Lower lobe of right lung (tissue), 2 donors: ENCODE data around the gene CACNG8. TPM values are rescaled to one million over a fixed set of nuclear protein-coding genes. Genes with fewer than 3 reads are reported as not detected.

Experiments used
- ATAC-seq, 2 donors: fragments of 200-7000 bp; cut with Tn5 transposase; one replicate each; pipeline ENCODE4 v1.9.1; 2020 to 2022; ENCODE audit warnings: mild to moderate bottlenecking in 2 of 2, moderate library complexity in 2 of 2
- DNase-seq: peaks from one replicate; pipeline ENCODE4 v3.0.0-alpha.2; 2020
- H3K27ac ChIP-seq: fragments of 200-600 bp; one replicate; pipeline ENCODE4 v1.8.0; 2022
- H3K27me3 ChIP-seq: fragments of 200-600 bp; one replicate; pipeline ENCODE4 v1.8.0; 2022; ENCODE audit warnings: low read depth
- H3K36me3 ChIP-seq: fragments of 200-600 bp; one replicate; pipeline ENCODE4 v1.8.0; 2022; ENCODE audit warnings: mild to moderate bottlenecking
- H3K4me1 ChIP-seq: fragments of 200-600 bp; one replicate; pipeline ENCODE4 v1.8.0; 2022
- H3K4me3 ChIP-seq: fragments of 200-600 bp; one replicate; pipeline ENCODE4 v1.8.0; 2022; ENCODE audit warnings: mild to moderate bottlenecking
- H3K9me3 ChIP-seq: fragments of 200-600 bp; one replicate; pipeline ENCODE4 v1.8.0; 2022
- intact Hi-C: fragments of 100-400 bp; cut with DNase I; formaldehyde crosslinking; loops from one replicate; pipeline ENCODE4 v1.11.0; 2022
- total RNA-seq: library from RNA; stranded (reverse); fragmentation: NEBNext Ultra II Directional; extraction: Animal tissue kit (Norgen Biotek cat#: 25700); gene quantifications from one replicate; pipeline ENCODE4 v1.2.1, GENCODE V29; 2021
- TF ChIP-seq, protein P1 (sequence below): fragments of 200-600 bp; IDR thresholded peaks from one replicate; pipeline ENCODE4 v1.8.0; 2022; ENCODE audit warnings: antibody characterized with exemption, mild to moderate bottlenecking
- donor health status: DM: no; HTN: yes; CAD: no; lungs with severe emphysema.

Gene CACNG8
- total RNA-seq, 1 donor from 2014 or later, result 0.21 TPM

GRCh38 chr19:53993448-53993847, 30.7 kb downstream of the CACNG8 start:
- no peak for ATAC-seq
- Histone ChIP-seq H3K4me3 (no peak overlapping the region), H3K27ac (no peak overlapping the region), H3K36me3 (no peaks in the 10 kb centered on the region), H3K4me1 (peaks cover 5% of the 10 kb centered on the region), H3K9me3 (no peaks in the 10 kb centered on the region), H3K27me3 (peaks cover 57% of the 10 kb centered on the region)
- intact Hi-C loops, result no loop called here
- DNase-seq, result no peak
- TF ChIP-seq, protein P1, sequence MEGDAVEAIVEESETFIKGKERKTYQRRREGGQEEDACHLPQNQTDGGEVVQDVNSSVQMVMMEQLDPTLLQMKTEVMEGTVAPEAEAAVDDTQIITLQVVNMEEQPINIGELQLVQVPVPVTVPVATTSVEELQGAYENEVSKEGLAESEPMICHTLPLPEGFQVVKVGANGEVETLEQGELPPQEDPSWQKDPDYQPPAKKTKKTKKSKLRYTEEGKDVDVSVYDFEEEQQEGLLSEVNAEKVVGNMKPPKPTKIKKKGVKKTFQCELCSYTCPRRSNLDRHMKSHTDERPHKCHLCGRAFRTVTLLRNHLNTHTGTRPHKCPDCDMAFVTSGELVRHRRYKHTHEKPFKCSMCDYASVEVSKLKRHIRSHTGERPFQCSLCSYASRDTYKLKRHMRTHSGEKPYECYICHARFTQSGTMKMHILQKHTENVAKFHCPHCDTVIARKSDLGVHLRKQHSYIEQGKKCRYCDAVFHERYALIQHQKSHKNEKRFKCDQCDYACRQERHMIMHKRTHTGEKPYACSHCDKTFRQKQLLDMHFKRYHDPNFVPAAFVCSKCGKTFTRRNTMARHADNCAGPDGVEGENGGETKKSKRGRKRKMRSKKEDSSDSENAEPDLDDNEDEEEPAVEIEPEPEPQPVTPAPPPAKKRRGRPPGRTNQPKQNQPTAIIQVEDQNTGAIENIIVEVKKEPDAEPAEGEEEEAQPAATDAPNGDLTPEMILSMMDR, result no peak

DNA sequence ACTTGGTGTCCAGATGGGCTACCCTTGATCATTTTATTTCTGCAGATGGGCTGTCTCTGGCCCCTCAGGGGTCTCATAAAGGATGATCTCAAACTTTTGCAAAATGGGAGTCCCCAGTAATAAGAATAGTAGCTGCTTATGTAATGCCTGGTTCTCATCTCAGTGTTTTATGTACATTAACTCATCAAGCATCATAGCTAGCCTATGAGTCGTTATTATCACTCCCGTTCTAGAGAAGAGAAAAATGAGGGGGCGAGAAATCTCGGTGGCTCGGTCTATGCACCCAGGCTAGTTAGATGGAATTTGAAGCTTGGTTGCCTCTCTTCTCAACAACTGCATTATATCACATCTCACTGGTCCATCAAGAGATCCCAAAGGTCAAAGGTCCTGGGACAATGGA, 32.1 kb downstream of the CACNG8 start:
- Histone ChIP-seq H3K4me1 (peaks cover 5% of the 10 kb centered on the region), H3K27me3 (peaks cover 62% of the 10 kb centered on the region), H3K4me3 (no peak overlapping the region), H3K9me3 (no peaks in the 10 kb centered on the region), H3K27ac (no peak overlapping the region), H3K36me3 (no peaks in the 10 kb centered on the region)
- ATAC-seq, result no peak
- intact Hi-C loops, result no loop called here
- TF ChIP-seq, protein P1, result no peak
- DNase-seq, result no peak

GRCh38 chr19:53998223-53998622, 35.5 kb downstream of the CACNG8 start:
- Histone ChIP-seq H3K4me3 (no peak overlapping the region), H3K9me3 (no peaks in the 10 kb centered on the region), H3K27me3 (peaks cover 52% of the 10 kb centered on the region), H3K36me3 (no peaks in the 10 kb centered on the region), H3K4me1 (no peaks in the 10 kb centered on the region), H3K27ac (no peak overlapping the region)
- ATAC-seq, result no peak
- TF ChIP-seq, protein P1, result no peak
- DNase-seq, result no peak
- intact Hi-C loops, result no loop called here

DNA sequence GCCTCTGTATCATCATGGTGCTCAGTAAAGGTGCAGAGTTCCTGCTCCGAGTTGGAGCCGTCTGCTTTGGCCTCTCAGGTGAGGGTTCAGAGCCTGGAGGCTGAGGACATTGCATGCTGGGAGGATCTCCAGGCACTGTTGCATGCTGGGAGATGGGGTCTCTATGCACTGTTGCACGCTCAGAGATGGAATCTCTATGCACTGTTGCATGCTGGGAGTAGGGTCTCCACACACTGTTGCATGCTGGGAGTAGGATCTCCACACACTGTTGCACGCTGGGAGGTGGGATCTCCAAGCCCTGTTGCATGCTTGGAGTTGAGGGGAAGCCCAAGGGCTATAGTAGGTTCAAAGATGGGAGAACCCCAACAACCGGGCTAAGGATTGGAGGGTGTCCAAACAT, 37.0 kb downstream of the CACNG8 start:
- peaks cover 41% of the 10 kb centered on the region for H3K27me3 ChIP-seq
- no peak for ATAC-seq
- intact Hi-C loops, result no loop called here

GRCh38 chr19:54001496-54001895, 38.8 kb downstream of the CACNG8 start:
- no peaks in the 10 kb centered on the region for H3K9me3 ChIP-seq
- ATAC-seq (no peak), DNase-seq (no peak)
- no peak overlapping the region for H3K27ac ChIP-seq
- H3K27me3 ChIP-seq, result peaks cover 33% of the 10 kb centered on the region
- TF ChIP-seq, protein P1, result no peak
- H3K36me3 ChIP-seq, result no peaks in the 10 kb centered on the region
- H3K4me1 ChIP-seq, result no peaks in the 10 kb centered on the region
- intact Hi-C loops, result no loop called here
- no peak overlapping the region for H3K4me3 ChIP-seq

More for the DNA sequence above, 37.0 kb downstream of the CACNG8 start:
- no peaks in the 10 kb centered on the region for H3K9me3 ChIP-seq
- TF ChIP-seq, protein P1, result no peak
- H3K36me3 ChIP-seq, result no peaks in the 10 kb centered on the region
- H3K4me3 ChIP-seq, result no peak overlapping the region
- no peak for DNase-seq
- H3K27ac ChIP-seq, result no peak overlapping the region
- H3K4me1 ChIP-seq, result no peaks in the 10 kb centered on the region
